T47D (cell line): ENCODE data around the gene PRICKLE3.

Source experiments
- DNase-seq, 2 experiments: peaks; one replicate each; pipeline versions ENCODE4 v3.0.0 to v3.0.0-alpha.2; 2011 to 2012; ENCODE audit warnings: low read depth in 1 of 2, low spot score in 1 of 2
- JUND ChIP-seq: IDR thresholded peaks from 2 replicates; pipeline ENCODE4 v1.6.1; 2012; ENCODE audit warnings: low read depth
- in situ Hi-C: cut with HindIII; loops from 2 replicates; pipeline ENCODE4 v1.10.0; 2016; ENCODE audit warnings: low sequenced_read_pairs, low pct_unique_long_range_greater_than_20kb

The PRICKLE3 gene

DNA sequence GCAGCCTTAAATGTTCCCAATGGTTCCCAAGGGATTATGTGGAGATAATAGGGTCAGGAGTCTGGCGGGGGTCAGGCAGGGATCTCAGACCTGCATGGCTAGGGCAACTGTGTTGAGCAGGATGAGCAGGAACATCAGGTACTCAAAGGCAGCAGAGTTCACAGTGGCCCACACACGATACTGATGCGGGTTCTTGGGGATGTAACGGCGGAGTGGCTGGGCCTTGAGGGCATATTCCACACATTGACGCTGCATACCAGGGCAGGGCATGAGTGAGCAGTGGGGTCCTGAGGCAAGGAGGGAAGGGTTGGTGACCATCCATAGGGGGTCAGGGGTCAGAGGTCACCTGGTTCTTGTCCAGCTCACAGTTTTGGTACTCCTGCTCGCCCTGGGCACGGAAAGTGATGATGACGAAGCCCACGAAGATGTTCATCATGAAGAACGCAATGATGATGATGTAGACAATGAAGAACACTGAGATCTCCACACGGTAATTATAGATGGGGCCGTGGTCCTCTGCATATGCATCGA lies 28.9 kb upstream of the PRICKLE3 start:
- in situ Hi-C loops: no loop called here
- TF ChIP-seq JUND: no peak
- no peak for DNase-seq

DNA sequence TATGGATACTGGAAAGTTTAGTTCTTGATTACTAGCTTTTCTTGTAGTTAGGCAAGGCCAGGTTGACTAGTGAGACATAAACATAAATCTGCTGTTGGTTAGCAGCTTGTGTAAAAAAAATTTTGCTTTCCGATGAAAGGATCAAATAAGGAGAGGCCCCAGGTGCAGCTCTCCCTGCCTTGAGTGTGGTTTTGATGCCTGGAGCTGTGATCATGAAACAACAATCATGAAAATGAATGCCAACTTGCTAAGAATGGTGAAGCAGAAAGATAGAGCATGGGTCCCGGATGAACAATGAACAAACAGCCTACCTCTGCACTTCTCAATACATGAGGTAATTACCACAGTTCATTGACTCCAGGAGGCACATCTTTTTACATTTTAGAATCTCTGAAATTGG lies 28.2 kb upstream of the PRICKLE3 start:
- DNase-seq: no peak
- in situ Hi-C loops: no loop called here
- TF ChIP-seq JUND: no peak

- DNase-seq: no peak
- in situ Hi-C loops: no loop called here
- TF ChIP-seq JUND: no peak
These were observed 26.7 kb upstream of the PRICKLE3 start for GRCh38 chrX:49212861-49213260.

DNA sequence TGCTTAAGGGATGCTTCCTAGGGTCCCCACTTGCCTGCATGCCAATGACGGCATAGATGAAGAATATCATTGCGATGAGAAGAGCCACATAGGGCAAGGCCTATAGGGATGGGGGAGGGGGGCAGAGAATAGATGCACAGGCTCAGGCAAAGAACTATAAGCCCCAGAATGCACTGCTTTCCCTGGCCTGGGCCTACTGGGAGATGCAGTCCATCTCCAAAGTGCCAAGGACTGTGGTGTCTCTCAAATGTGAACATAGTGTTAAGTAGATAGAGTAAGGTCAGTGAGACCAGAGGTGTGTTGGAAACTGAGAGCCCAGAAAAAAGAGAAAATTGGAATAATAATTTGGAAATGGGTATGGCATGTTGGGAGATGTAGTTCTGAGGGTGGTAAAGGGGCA lies 26.0 kb upstream of the PRICKLE3 start:
- DNase-seq: no peak
- in situ Hi-C loops: no loop called here

DNA sequence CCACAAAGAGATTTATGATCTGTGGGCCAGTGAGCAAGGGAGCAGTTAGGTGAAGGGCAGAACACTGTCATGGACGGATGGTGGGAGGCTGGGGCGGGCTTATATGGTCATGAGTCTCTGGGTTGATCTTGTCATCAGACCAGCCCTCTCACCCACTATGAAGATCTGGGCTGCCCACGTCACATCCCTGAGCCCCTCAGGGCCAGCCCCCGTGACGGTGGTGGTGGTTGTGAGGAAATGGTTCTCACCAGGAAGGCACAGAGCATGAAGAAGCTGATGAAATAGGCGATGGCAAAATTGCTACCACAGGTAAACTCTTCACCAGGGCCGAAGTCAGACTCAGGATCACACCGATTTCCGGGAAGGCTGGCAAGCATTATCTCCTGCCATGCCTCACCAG lies 24.9 kb upstream of the PRICKLE3 start:
- in situ Hi-C loops: no loop called here
- TF ChIP-seq JUND: no peak
- no peak for DNase-seq

More for the DNA sequence above, 26.0 kb upstream of the PRICKLE3 start:
- no peak for TF ChIP-seq JUND

- in situ Hi-C loops: no loop called here
- no peak for DNase-seq
- no peak for TF ChIP-seq JUND
These were observed 24.2 kb upstream of the PRICKLE3 start for GRCh38 chrX:49210406-49210805.

GRCh38 chrX:49209434-49210251 lies 23.5 kb upstream of the PRICKLE3 start:
- no peak for TF ChIP-seq JUND
- in situ Hi-C loops: no loop called here
- DNase-seq: no peak

DNA sequence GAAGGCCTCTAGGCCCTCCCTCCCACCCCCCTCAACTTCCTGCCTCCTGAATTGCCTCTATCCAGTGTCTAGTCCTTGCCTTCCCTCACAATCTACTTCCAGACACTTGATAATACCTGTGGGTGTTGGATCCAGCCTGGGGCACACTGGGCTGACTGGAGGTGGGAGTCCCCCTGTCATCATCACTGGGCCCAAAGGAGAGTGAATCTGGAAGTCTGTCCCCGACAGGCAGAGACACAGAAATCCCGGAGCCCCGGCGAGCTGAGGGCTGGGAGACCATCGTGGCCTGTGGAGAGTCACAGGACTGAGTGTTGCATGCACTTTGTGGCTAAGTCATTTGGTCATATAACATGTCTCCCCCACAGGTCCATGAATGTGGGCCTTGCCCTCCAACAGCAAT lies 22.2 kb upstream of the PRICKLE3 start:
- no peak for TF ChIP-seq JUND
- in situ Hi-C loops: no loop called here
- no peak for DNase-seq

DNA sequence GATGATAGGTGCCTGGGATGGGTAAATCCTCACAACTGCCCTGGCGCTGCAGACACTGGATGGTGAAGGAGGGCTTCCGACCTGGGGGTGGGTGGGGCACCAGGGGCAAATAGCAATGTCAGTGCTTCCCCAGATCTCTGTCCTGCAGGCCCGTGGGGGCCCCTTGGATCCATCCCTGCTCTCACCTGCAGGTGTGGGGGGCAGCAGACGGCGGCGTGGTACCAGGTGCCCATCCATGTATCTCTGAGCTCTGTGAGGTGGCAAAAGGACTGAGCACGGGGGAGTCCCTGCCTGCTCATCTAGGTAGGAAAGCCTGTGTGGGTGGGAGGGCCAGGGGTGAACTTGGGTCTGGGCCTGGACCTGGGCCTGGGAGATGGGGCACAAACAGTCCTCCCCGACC lies 20.4 kb upstream of the PRICKLE3 start:
- no peak for TF ChIP-seq JUND
- in situ Hi-C loops: no loop called here
- no peak for DNase-seq

DNA sequence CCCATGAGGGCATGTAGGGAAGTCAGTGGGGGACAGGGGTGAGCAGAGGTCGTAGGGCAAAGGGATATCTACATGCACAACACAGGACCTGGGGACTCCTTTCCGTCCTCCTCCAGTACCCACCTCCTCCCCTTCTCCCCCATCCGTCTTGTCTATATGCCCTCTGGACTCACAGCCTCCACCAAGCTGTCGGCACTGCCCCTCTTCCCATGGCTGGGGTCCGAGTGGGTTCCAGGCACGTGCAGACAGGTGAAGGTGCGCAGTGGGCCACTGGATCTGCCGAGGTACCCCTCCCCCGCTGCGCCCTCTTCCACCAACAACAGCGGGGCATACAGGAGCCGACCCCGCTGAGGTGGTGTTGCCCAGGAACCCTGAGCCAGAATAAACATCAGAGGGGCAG lies 19.3 kb upstream of the PRICKLE3 start:
- no peak for DNase-seq
- in situ Hi-C loops: no loop called here
- TF ChIP-seq JUND: no peak

GRCh38 chrX:49204709-49205108 lies 18.5 kb upstream of the PRICKLE3 start:
- no peak for TF ChIP-seq JUND
- no peak for DNase-seq
- in situ Hi-C loops: no loop called here

GRCh38 chrX:49204017-49204416 lies 17.8 kb upstream of the PRICKLE3 start:
- no peak for DNase-seq

GRCh38 chrX:49203536-49203935 lies 17.4 kb upstream of the PRICKLE3 start:
- TF ChIP-seq JUND: no peak
- in situ Hi-C loops: no loop called here
- no peak for DNase-seq

More at GRCh38 chrX:49204017-49204416, 17.8 kb upstream of the PRICKLE3 start:
- TF ChIP-seq JUND: no peak
- in situ Hi-C loops: no loop called here
